Activated naive CD4-positive, alpha-beta T cell treated with anti-CD3 and anti-CD28 coated beads for 36 hours (primary cell): ENCODE measurements around the gene WHAMM. TPM values are rescaled to one million over a fixed set of nuclear protein-coding genes. Genes with fewer than 3 reads are reported as not detected.

ENCODE experiments used
- CTCF ChIA-PET: fragments of 350-600 bp; sonication (Branson Sonifier 250); formaldehyde crosslinking; loops from one replicate; lab custom pipeline; 2021; ENCODE audit warnings: antibody characterized with exemption; lab: Charles Lee
- DNase-seq: peaks from one replicate; pipeline ENCODE4 v3.0.0-alpha.2; 2020
- H3K27ac Mint-ChIP-seq: one replicate; pipeline ENCODE4 v1.8.0; 2021; ENCODE audit warnings: mild to moderate bottlenecking, mixed read lengths
- H3K27me3 Mint-ChIP-seq: one replicate; pipeline ENCODE4 v1.8.0; 2021; ENCODE audit warnings: low read depth, mixed read lengths
- H3K36me3 Mint-ChIP-seq: one replicate; pipeline ENCODE4 v1.8.0; 2021; ENCODE audit warnings: low read depth, mixed read lengths
- H3K4me1 Mint-ChIP-seq: one replicate; pipeline ENCODE4 v1.8.0; 2021; ENCODE audit warnings: low read depth, mixed read lengths
- H3K4me3 Mint-ChIP-seq: one replicate; pipeline ENCODE4 v1.8.0; 2021; ENCODE audit warnings: mild to moderate bottlenecking, moderate library complexity, mixed read lengths
- H3K9me3 Mint-ChIP-seq: one replicate; pipeline ENCODE4 v1.8.0; 2021; ENCODE audit warnings: mixed read lengths
- intact Hi-C: fragments of 100-400 bp; cut with micrococcal nuclease; formaldehyde crosslinking; loops from one replicate; pipeline ENCODE4 v1.15.1; 2023
- total RNA-seq, 2 experiments: library from RNA; stranded (reverse); gene quantifications; one replicate each; pipeline ENCODE4 v1.2.3, GENCODE V29; 2021

Gene WHAMM
- total RNA-seq, 2 experiments from 2014 or later, result 3.7 to 5.7 TPM

DNA sequence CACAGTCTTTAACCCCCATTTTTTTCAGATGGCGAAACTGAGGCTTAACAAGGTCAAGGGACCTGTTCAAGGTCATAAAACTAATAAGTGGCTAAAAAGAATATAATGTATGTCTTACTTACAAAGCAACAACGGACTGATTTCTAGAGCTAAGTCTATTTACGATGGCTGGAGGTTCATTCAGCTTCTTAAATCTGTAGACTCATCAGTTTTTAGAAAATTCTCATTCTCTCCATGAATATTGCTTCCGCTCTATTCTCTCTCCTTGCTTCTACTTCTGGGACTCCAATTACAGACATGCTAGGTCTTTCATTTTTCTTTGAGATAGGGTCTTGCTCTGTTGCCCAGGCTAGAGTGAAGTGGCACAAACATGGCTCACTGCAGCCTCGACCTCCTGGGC, 68.9 kb downstream of the WHAMM start:
- intact Hi-C loops, result no loop called here
- Mint-ChIP-seq H3K4me3 (no peak overlapping the region), H3K27me3 (no peaks in the 10 kb centered on the region), H3K4me1 (no peaks in the 10 kb centered on the region), H3K27ac (no peak overlapping the region), H3K36me3 (no peaks in the 10 kb centered on the region), H3K9me3 (no peaks in the 10 kb centered on the region)
- no peak for DNase-seq
- CTCF ChIA-PET, result no interaction called here

DNA sequence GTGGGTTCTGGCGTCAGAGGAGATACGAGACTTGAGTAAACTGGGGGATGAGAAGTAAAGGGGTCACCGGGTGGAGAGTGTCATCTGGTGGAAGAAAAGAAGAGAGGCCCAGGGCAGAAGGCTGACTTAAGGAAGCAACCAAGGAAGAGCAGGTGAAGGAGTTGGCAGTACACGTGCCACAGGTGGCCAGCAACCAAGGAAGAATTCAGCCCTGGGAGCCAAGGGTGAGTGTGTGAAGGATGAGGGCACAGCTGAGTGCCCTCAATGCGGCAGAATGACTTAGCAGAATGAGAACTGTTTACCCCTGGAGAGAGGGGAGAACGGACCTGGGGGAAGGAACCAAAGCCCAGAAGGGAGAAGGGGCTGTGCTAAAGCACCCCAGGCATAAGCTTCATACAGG, 71.3 kb downstream of the WHAMM start:
- H3K4me1 Mint-ChIP-seq, result no peaks in the 10 kb centered on the region
- H3K27me3 Mint-ChIP-seq, result no peaks in the 10 kb centered on the region
- H3K4me3 Mint-ChIP-seq, result no peak overlapping the region
- DNase-seq, result no peak
- no peaks in the 10 kb centered on the region for H3K36me3 Mint-ChIP-seq
- H3K9me3 Mint-ChIP-seq, result no peaks in the 10 kb centered on the region
- CTCF ChIA-PET, result no interaction called here
- no peak overlapping the region for H3K27ac Mint-ChIP-seq
- intact Hi-C loops, result no loop called here

DNA sequence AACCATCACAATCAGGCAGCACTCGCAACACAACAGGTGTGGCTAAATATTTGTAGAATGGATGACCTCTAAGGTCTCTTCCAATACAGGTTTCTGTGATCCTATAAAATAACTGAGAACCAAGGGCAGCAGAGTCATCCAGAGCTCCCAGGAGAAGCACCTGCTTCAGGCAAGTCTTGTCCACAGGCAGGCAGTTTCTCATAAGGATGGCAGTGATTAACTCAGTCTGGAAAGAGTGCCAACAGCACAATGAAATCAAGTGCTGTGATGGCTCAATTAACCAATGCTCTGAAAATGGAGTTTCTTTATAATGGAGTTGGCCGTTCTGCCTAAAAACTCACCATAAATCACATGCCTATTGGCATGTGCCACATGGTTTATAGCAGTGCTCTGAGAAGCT, 72.3 kb downstream of the WHAMM start:
- intact Hi-C loops, result no loop called here
- H3K36me3 Mint-ChIP-seq, result no peaks in the 10 kb centered on the region
- no peaks in the 10 kb centered on the region for H3K27me3 Mint-ChIP-seq
- H3K4me1 Mint-ChIP-seq, result no peaks in the 10 kb centered on the region
- DNase-seq, result no peak
- CTCF ChIA-PET, result no interaction called here
- H3K4me3 Mint-ChIP-seq, result no peak overlapping the region
- H3K9me3 Mint-ChIP-seq, result no peaks in the 10 kb centered on the region
- H3K27ac Mint-ChIP-seq, result no peak overlapping the region

DNA sequence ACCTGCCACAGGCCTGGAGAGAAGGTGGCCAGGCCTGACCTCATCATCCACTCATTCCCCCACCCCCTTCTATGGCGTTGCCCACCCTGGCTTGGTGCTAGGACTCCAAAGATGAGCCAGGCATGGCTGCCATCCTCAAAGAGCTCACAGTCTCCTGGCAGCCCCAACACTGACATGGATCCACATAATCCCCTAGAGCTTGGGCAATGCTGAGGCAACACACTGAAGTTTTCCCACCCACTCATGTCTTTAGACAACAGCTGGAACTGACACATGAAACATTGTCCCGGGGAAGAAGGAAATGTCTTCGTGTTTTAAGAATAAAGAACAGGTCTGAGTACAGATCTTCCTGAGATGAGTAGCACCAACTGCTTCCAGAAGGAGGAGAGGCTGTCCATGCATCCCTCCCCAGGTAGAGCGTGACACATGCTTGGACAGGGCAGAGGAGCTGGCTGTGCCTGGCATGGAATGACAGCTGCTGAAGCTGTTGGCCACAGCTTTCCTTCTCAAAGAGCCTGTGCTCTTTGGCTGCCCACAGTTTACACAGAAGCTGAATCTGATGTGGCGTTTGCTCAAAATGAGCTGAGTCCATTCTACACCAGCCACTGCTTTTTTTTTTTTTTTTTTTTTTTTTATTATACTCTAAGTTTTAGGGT, 73.0 kb downstream of the WHAMM start:
- intact Hi-C loops, result no loop called here
- DNase-seq, result no peak

More for the DNA sequence above, 73.0 kb downstream of the WHAMM start:
- Mint-ChIP-seq H3K9me3 (no peaks in the 10 kb centered on the region), H3K36me3 (no peaks in the 10 kb centered on the region), H3K4me1 (no peaks in the 10 kb centered on the region), H3K27me3 (no peaks in the 10 kb centered on the region), H3K27ac (no peak overlapping the region), H3K4me3 (no peak overlapping the region)
- CTCF ChIA-PET, result no interaction called here

Other genes starting within 250 kb of the WHAMM start
- gene CPEB1, start 162.3 kb upstream of the WHAMM start, total RNA-seq, result under 1 TPM in 1 of 2 experiments, not detected in 1; 0.10 TPM
- gene AP3B2, start 99.8 kb upstream of the WHAMM start, total RNA-seq, result under 1 TPM; 0.37 to 0.52 TPM
- gene FSD2, start 3.6 kb upstream of the WHAMM start, total RNA-seq, result not detected
- 1 to 10 TPM; 2.3 to 2.8 TPM for gene HOMER2, start 143.1 kb downstream of the WHAMM start, total RNA-seq
- gene RAMAC, start 176.6 kb downstream of the WHAMM start, total RNA-seq, result 10 to 100 TPM; 15.3 to 15.6 TPM
- gene C15orf40, start 202.0 kb downstream of the WHAMM start, total RNA-seq, result 10 to 100 TPM; 20.6 to 21.7 TPM